HepG2 (cell line): ENCODE data around the gene NSD1. TPM values are rescaled to one million over a fixed set of nuclear protein-coding genes. Genes with fewer than 3 reads are reported as not detected.

Experiments used
- CCDC6 ChIP-seq: sonication (generic); formaldehyde crosslinking; IDR thresholded peaks from 2 replicates; pipeline ENCODE4 v1.8.1; 2022; ENCODE audit warnings: mild to moderate bottlenecking, missing genetic modification reagents, moderate library complexity
- CHD2 ChIP-seq: IDR thresholded peaks from 2 replicates; pipeline ENCODE4 v1.6.1; 2011; ENCODE audit warnings: low read depth, low read length, improper control_type of control experiment
- FOXK2 ChIP-seq: fragments of 450-650 bp; IDR thresholded peaks from 2 replicates; pipeline ENCODE4 v1.6.1; 2016
- HINFP ChIP-seq: sonication (generic); formaldehyde crosslinking; IDR thresholded peaks from 2 replicates; pipeline ENCODE4 v1.4.0; 2020; ENCODE audit warnings: low read depth, mild to moderate bottlenecking, missing genetic modification reagents
- HMGXB4 ChIP-seq, 2 experiments: sonication (generic) in 1 of 2; formaldehyde crosslinking in 1 of 2; IDR thresholded peaks; 2 replicates each; pipeline versions ENCODE4 v1.4.0 to v1.6.1; 2018 to 2020; ENCODE audit warnings: missing genetic modification reagents in 2 of 2, borderline replicate concordance in 1 of 2, low read depth in 1 of 2, mild to moderate bottlenecking in 1 of 2, missing biosample characterization in 1 of 2
- LCORL ChIP-seq, 2 experiments: fragments of 450-650 bp in 1 of 2; sonication (generic) in 1 of 2; formaldehyde crosslinking in 1 of 2; IDR thresholded peaks; 2 replicates each; pipeline versions ENCODE4 v1.5.0 to v1.6.1; 2017 to 2020; ENCODE audit warnings: antibody characterized with exemption in 1 of 2, missing genetic modification reagents in 1 of 2
- MED13 ChIP-seq: sonication (generic); formaldehyde crosslinking; IDR thresholded peaks from 2 replicates; pipeline ENCODE4 v1.5.0; 2020; ENCODE audit warnings: missing genetic modification reagents
- MYC ChIP-seq: sonication (generic); formaldehyde crosslinking; IDR thresholded peaks from 2 replicates; pipeline ENCODE4 v1.9.0; 2021; ENCODE audit warnings: missing genetic modification reagents, borderline replicate concordance
- MZF1 ChIP-seq: sonication (generic); formaldehyde crosslinking; IDR thresholded peaks from 2 replicates; pipeline ENCODE4 v1.8.1; 2023; ENCODE audit warnings: mild to moderate bottlenecking, missing genetic modification reagents, borderline replicate concordance
- SAP130 ChIP-seq: IDR thresholded peaks from 2 replicates; pipeline ENCODE4 v1.6.1; 2016; ENCODE audit warnings: low read depth
- SKIL ChIP-seq: sonication (generic); formaldehyde crosslinking; IDR thresholded peaks from 2 replicates; pipeline ENCODE4 v1.8.0; 2022; ENCODE audit warnings: missing genetic modification reagents, mild to moderate bottlenecking, moderate library complexity, borderline replicate concordance
- SSRP1 ChIP-seq: IDR thresholded peaks from 2 replicates; pipeline ENCODE4 v1.6.1; 2016; ENCODE audit warnings: control low read depth
- YEATS4 ChIP-seq: sonication (generic); formaldehyde crosslinking; IDR thresholded peaks from 2 replicates; pipeline ENCODE4 v1.4.0; 2020; ENCODE audit warnings: missing genetic modification reagents, borderline replicate concordance
- ZBTB20 ChIP-seq: sonication (generic); formaldehyde crosslinking; IDR thresholded peaks from 2 replicates; pipeline ENCODE4 v1.8.1; 2023; ENCODE audit warnings: missing genetic modification reagents, low read depth, mild to moderate bottlenecking, borderline replicate concordance
- ZBTB39 ChIP-seq: sonication (generic); formaldehyde crosslinking; IDR thresholded peaks from 2 replicates; pipeline ENCODE4 v1.5.0; 2020; ENCODE audit warnings: missing genetic modification reagents
- ZNF335 ChIP-seq: sonication (generic); formaldehyde crosslinking; IDR thresholded peaks from 2 replicates; pipeline ENCODE4 v1.4.0; 2020; ENCODE audit warnings: missing genetic modification reagents
- ZNF468 ChIP-seq: sonication (generic); formaldehyde crosslinking; IDR thresholded peaks from 2 replicates; pipeline ENCODE4 v1.8.0; 2022; ENCODE audit warnings: mild to moderate bottlenecking, moderate library complexity, missing genetic modification reagents
- ZNF850 ChIP-seq: sonication (generic); formaldehyde crosslinking; conservative IDR thresholded peaks from 2 replicates; pipeline ENCODE4 v1.9.0; 2021; ENCODE audit warnings: mild to moderate bottlenecking, missing genetic modification reagents
- polyA plus RNA-seq, 8 experiments: library from polyadenylated mRNA; depleted of rRNA in 3 of 8; stranded (reverse) in 7 of 8; unstranded in 1 of 8; fragments of >200 nt; fragmentation: Illumina TruSeq in 4 of 8; extraction: Trizol in 4 of 8; gene quantifications; 2 replicates each; pipeline versions ENCODE4 v1.2.1 to v1.2.3, GENCODE V29; 2011 to 2016; ENCODE audit warnings: low read depth in 4 of 8, missing spikeins in 1 of 8, mixed read lengths in 1 of 8; ENCODE audit not compliant: insufficient read depth in 1 of 8
- total RNA-seq, 5 experiments: library from RNA; depleted of rRNA; stranded (reverse); fragments of >200 nt; fragmentation: Illumina TruSeq; extraction: Trizol; gene quantifications; 2 replicates each; pipeline ENCODE4 v1.2.3, GENCODE V29; 2016; ENCODE audit warnings: low read depth in 1 of 5
- TF ChIP-seq, protein P1 (sequence below): sonication (generic); formaldehyde crosslinking; IDR thresholded peaks from 2 replicates; pipeline ENCODE4 v1.4.0; 2020; ENCODE audit warnings: mild to moderate bottlenecking, missing genetic modification reagents

NSD1 gene
- total and polyA plus RNA-seq, 2 of the 13 experiments (the other 11 are each of a cell fraction or from before 2014, with no cell fraction given): 0.01 to 0.09 TPM

DNA sequence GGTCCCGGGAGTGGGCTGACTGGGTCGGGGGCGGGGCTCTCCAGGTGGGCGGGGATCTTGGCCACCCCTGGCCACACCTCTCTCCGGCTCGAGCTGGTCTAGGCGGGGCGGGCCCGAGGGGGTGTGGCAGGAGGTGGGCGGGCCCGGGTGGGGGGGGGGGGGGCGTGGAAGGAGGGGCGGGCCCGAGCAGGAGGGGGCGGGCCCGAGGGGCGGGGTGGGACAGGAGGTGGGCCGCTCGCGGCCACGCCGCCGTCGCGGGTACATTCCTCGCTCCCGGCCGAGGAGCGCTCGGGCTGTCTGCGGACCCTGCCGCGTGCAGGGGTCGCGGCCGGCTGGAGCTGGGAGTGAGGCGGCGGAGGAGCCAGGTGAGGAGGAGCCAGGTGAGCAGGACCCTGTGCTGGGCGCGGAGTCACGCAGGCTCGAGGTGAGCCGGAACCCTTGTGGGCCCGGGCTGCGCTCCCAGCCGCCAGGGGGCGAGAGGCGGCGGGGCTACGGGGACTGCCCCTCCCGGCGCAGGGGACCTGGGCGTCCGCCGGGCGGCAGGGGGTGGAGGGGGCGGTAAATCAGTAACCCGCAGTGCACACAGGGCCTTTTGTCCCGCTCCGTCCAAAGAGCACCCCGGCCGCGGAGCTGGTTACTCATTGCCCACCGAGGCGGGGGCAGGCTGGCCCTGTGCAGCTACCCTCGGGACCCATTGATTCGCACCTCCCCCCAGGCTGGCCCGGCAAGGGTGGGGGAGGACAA, 46.7 kb upstream of the NSD1 start, which contains the start of gene FGFR4 (continued):
- peak; percentile 78; the same call in 1 of the 2 replicates for TF ChIP-seq ZBTB39 (CRISPR knock-in tag)
- TF ChIP-seq HINFP: peak; percentile 94
- no peak for TF ChIP-seq ZBTB20 (CRISPR knock-in tag)
- TF ChIP-seq MED13 (CRISPR knock-in tag): peak; percentile 92; the same call in 1 of the 2 replicates
- peak; percentile 78 for TF ChIP-seq CHD2
- TF ChIP-seq ZNF850 (CRISPR knock-in tag): 0 out of 2 replicates have a peak, but pooled peaks have one; percentile 83
- peak; percentile 89 for TF ChIP-seq YEATS4 (CRISPR knock-in tag)
- TF ChIP-seq, protein P1, sequence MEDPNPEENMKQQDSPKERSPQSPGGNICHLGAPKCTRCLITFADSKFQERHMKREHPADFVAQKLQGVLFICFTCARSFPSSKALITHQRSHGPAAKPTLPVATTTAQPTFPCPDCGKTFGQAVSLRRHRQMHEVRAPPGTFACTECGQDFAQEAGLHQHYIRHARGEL (CRISPR knock-in tag): no peak
- peak; percentile 55; the same call in 1 of the 2 replicates for TF ChIP-seq ZNF335 (CRISPR knock-in tag)
- TF ChIP-seq SSRP1 (CRISPR knock-in tag): peak; percentile 87
- no peak for TF ChIP-seq FOXK2
- peak; percentile 73 for TF ChIP-seq SKIL (CRISPR knock-in tag)
- TF ChIP-seq SAP130 (CRISPR knock-in tag): peak; percentile 87; the same call in 1 of the 2 replicates
- no peak for TF ChIP-seq ZNF468
- no peak for TF ChIP-seq MZF1 (CRISPR knock-in tag)
- peak; percentile 78; the same call in 1 of the 2 replicates for TF ChIP-seq CCDC6 (CRISPR knock-in tag)
- TF ChIP-seq HMGXB4 (CRISPR knock-in tag; IDR thresholded peaks at IDR 0.05; ENCODE audit: borderline replicate concordance in 1 of 2, low read depth in 1 of 2): peak; percentile 90 to 97
- TF ChIP-seq LCORL (IDR thresholded peaks at IDR 0.05): no peak
- peak; percentile 91 for TF ChIP-seq LCORL (CRISPR knock-in tag; IDR thresholded peaks at IDR 0.05)
- TF ChIP-seq MYC (CRISPR knock-in tag): peak; percentile 89
